ENCODE measurements around the gene BACE1. TPM values are rescaled to one million over a fixed set of nuclear protein-coding genes. Genes with fewer than 3 reads are reported as not detected.

Gene BACE1
- polyA plus RNA-seq, 1 of the 3 experiments (the other 2 are of a cell fraction) = 37.8 TPM

DNA sequence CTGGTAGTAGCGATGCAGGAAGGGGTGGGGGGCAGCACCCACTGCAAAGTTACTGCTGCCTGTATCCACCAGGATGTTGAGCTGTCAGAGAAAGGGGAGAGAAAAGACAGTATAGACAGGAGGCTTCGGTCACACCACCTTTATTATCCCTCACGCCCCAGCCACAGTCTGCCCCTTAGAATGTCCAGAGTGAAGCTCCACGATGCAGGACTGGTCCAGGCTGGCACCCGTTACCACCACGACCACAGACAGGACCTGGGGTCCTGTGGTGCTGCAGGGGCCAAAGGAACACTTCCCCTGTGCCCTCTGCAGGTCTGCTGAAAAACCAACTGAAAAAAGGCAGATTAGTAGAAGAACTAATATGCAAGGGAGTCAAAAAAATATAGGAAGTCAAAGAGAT lies 19.2 kb downstream of the BACE1 start (continued):
- no peak for TF ChIP-seq MXI1 (IDR thresholded peaks at IDR 0.05; ENCODE audit: low read depth, low read length)

DNA sequence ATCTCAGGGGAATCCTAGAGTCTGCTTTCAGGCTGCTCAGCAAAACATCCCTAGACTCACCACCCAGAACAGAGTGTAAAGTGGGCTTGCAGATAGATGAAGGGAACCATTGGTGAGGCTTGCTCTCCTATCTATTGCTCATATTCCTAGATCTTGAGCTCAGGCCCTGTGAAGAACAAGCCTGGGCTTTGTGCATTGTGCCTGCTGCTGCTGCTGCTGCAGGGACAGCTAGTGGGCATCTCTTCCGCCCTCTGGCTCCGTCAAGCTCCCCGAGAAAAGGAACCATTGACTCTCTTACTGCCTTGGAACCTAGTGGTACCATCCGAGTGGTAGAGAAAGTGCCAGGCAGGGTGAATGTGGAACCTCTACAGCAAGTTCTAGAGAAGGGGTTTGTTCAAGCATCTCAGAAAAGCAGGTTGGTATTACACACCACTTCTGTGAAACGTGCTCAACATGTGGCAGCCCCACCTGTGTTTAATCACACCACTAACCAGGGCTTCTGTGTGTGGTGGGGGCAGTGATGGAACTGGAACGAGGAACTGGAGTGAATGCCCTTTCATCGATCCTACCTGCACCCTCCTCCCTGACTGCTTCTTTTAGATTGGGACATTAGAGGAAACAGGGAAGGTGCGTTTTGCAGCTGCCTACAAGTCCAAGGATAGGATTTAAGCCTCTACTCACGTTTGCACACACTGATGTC lies 20.5 kb downstream of the BACE1 start:
- Histone ChIP-seq H3K79me2 (ENCODE audit: insufficient read depth) (no peaks in the 10 kb centered on the region), H3K4me1 (ENCODE audit: control insufficient read depth in 1 of 2, insufficient read depth in 2 of 2, low read depth in 1 of 2, low read length in 1 of 2) (peaks cover 0 to 13% of the 10 kb centered on the region in 2 experiments; a peak in 1 of 4 replicates), H4K20me1 (ENCODE audit: insufficient read depth) (no peaks in the 10 kb centered on the region), H2AFZ (ENCODE audit: low read depth) (no peak overlapping the region), H3K9ac (no peak overlapping the region), H3F3A (replicated peaks; ENCODE audit: insufficient read depth) (peaks cover 7% of the 10 kb centered on the region), H3K27ac (ENCODE audit: low read depth in 2 of 2, low read length in 1 of 2) (no peak overlapping the region), H3K36me3 (replicated peaks in 1 of 2; ENCODE audit: control insufficient read depth in 1 of 2, insufficient read depth in 2 of 2, low read length in 1 of 2) (peaks cover 7 to 23% of the 10 kb centered on the region in 2 experiments), H3K9me2 (no peaks in the 10 kb centered on the region), H3K4me3 (ENCODE audit: low read depth in 2 of 2, low read length in 1 of 2) (no peak overlapping the region), H3K9me3 (no peaks in the 10 kb centered on the region), H3K27me3 (ENCODE audit: insufficient read depth) (no peaks in the 10 kb centered on the region), H3K4me2 (no peak overlapping the region)
- TF ChIP-seq, protein P1, sequence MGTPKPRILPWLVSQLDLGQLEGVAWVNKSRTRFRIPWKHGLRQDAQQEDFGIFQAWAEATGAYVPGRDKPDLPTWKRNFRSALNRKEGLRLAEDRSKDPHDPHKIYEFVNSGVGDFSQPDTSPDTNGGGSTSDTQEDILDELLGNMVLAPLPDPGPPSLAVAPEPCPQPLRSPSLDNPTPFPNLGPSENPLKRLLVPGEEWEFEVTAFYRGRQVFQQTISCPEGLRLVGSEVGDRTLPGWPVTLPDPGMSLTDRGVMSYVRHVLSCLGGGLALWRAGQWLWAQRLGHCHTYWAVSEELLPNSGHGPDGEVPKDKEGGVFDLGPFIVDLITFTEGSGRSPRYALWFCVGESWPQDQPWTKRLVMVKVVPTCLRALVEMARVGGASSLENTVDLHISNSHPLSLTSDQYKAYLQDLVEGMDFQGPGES (IDR thresholded peaks at IDR 0.05; ENCODE audit: low read depth, low read length) = no peak
- TF ChIP-seq GATA2 (CRISPR knock-in tag; IDR thresholded peaks at IDR 0.05) (no peak), RXRA (IDR thresholded peaks at IDR 0.05; ENCODE audit: borderline replicate concordance, low read depth) (no peak), YY1 (IDR thresholded peaks at IDR 0.05; ENCODE audit: low read depth) (no peak), EP300 (IDR thresholded peaks at IDR 0.05; ENCODE audit: borderline replicate concordance in 1 of 2, low read depth in 1 of 2, low read length in 1 of 2) (no peak), SMC3 (IDR thresholded peaks at IDR 0.05; ENCODE audit: low read depth, low read length) (no peak), FOXM1 (IDR thresholded peaks at IDR 0.05; ENCODE audit: low read depth) (no peak), JUND (IDR thresholded peaks at IDR 0.05) (no peak), POLR2AphosphoS5 (IDR thresholded peaks at IDR 0.05; ENCODE audit: low read depth, low read length) (no peak), TEAD4 (IDR thresholded peaks at IDR 0.05; ENCODE audit: borderline replicate concordance, insufficient read depth) (no peak), EZH2phosphoT487 (IDR thresholded peaks at IDR 0.05; ENCODE audit: borderline replicate concordance, low read depth) (no peak)
- TF ChIP-seq, protein P2, sequence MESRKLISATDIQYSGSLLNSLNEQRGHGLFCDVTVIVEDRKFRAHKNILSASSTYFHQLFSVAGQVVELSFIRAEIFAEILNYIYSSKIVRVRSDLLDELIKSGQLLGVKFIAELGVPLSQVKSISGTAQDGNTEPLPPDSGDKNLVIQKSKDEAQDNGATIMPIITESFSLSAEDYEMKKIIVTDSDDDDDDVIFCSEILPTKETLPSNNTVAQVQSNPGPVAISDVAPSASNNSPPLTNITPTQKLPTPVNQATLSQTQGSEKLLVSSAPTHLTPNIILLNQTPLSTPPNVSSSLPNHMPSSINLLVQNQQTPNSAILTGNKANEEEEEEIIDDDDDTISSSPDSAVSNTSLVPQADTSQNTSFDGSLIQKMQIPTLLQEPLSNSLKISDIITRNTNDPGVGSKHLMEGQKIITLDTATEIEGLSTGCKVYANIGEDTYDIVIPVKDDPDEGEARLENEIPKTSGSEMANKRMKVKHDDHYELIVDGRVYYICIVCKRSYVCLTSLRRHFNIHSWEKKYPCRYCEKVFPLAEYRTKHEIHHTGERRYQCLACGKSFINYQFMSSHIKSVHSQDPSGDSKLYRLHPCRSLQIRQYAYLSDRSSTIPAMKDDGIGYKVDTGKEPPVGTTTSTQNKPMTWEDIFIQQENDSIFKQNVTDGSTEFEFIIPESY (IDR thresholded peaks at IDR 0.05; ENCODE audit: borderline replicate concordance, low read depth) = no peak
- TF ChIP-seq, protein P3, sequence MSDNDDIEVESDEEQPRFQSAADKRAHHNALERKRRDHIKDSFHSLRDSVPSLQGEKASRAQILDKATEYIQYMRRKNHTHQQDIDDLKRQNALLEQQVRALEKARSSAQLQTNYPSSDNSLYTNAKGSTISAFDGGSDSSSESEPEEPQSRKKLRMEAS (IDR thresholded peaks at IDR 0.05; ENCODE audit: low read depth) = no peak
- TF ChIP-seq, protein P4, sequence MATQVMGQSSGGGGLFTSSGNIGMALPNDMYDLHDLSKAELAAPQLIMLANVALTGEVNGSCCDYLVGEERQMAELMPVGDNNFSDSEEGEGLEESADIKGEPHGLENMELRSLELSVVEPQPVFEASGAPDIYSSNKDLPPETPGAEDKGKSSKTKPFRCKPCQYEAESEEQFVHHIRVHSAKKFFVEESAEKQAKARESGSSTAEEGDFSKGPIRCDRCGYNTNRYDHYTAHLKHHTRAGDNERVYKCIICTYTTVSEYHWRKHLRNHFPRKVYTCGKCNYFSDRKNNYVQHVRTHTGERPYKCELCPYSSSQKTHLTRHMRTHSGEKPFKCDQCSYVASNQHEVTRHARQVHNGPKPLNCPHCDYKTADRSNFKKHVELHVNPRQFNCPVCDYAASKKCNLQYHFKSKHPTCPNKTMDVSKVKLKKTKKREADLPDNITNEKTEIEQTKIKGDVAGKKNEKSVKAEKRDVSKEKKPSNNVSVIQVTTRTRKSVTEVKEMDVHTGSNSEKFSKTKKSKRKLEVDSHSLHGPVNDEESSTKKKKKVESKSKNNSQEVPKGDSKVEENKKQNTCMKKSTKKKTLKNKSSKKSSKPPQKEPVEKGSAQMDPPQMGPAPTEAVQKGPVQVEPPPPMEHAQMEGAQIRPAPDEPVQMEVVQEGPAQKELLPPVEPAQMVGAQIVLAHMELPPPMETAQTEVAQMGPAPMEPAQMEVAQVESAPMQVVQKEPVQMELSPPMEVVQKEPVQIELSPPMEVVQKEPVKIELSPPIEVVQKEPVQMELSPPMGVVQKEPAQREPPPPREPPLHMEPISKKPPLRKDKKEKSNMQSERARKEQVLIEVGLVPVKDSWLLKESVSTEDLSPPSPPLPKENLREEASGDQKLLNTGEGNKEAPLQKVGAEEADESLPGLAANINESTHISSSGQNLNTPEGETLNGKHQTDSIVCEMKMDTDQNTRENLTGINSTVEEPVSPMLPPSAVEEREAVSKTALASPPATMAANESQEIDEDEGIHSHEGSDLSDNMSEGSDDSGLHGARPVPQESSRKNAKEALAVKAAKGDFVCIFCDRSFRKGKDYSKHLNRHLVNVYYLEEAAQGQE (IDR thresholded peaks at IDR 0.05; ENCODE audit: low read depth, low read length) = no peak
- TF ChIP-seq, protein P5, sequence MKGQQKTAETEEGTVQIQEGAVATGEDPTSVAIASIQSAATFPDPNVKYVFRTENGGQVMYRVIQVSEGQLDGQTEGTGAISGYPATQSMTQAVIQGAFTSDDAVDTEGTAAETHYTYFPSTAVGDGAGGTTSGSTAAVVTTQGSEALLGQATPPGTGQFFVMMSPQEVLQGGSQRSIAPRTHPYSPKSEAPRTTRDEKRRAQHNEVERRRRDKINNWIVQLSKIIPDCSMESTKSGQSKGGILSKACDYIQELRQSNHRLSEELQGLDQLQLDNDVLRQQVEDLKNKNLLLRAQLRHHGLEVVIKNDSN (IDR thresholded peaks at IDR 0.05; ENCODE audit: borderline replicate concordance, low read depth) = no peak
- TF ChIP-seq, protein P6, sequence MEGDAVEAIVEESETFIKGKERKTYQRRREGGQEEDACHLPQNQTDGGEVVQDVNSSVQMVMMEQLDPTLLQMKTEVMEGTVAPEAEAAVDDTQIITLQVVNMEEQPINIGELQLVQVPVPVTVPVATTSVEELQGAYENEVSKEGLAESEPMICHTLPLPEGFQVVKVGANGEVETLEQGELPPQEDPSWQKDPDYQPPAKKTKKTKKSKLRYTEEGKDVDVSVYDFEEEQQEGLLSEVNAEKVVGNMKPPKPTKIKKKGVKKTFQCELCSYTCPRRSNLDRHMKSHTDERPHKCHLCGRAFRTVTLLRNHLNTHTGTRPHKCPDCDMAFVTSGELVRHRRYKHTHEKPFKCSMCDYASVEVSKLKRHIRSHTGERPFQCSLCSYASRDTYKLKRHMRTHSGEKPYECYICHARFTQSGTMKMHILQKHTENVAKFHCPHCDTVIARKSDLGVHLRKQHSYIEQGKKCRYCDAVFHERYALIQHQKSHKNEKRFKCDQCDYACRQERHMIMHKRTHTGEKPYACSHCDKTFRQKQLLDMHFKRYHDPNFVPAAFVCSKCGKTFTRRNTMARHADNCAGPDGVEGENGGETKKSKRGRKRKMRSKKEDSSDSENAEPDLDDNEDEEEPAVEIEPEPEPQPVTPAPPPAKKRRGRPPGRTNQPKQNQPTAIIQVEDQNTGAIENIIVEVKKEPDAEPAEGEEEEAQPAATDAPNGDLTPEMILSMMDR (IDR thresholded peaks at IDR 0.05) = no peak
- TF ChIP-seq, protein P7, sequence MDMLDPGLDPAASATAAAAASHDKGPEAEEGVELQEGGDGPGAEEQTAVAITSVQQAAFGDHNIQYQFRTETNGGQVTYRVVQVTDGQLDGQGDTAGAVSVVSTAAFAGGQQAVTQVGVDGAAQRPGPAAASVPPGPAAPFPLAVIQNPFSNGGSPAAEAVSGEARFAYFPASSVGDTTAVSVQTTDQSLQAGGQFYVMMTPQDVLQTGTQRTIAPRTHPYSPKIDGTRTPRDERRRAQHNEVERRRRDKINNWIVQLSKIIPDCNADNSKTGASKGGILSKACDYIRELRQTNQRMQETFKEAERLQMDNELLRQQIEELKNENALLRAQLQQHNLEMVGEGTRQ (IDR thresholded peaks at IDR 0.05; ENCODE audit: borderline replicate concordance, low read depth, low read length) = no peak
- ChIA-PET CTCF (interaction anchor here (0.8 to 1.7 kb wide), 3 partner anchors 10 to 78 kb away, joined by 3 to 5 read pairs (median 4); no protein-coding TSS in a partner anchor), POLR2A (interaction anchor here (1.1 kb wide), 1 partner anchor 8 kb away, joined by 3 read pairs; no protein-coding TSS in a partner anchor)
- WGBS (ENCODE audit: low lambda C conversion rate) = 83% methylated on average over 9 of the region's 9 CpGs
- DNase-seq = no peak

All from SK-N-SH (cell line).